ENCODE data around the gene NUFIP1.

Gene NUFIP1

DNA sequence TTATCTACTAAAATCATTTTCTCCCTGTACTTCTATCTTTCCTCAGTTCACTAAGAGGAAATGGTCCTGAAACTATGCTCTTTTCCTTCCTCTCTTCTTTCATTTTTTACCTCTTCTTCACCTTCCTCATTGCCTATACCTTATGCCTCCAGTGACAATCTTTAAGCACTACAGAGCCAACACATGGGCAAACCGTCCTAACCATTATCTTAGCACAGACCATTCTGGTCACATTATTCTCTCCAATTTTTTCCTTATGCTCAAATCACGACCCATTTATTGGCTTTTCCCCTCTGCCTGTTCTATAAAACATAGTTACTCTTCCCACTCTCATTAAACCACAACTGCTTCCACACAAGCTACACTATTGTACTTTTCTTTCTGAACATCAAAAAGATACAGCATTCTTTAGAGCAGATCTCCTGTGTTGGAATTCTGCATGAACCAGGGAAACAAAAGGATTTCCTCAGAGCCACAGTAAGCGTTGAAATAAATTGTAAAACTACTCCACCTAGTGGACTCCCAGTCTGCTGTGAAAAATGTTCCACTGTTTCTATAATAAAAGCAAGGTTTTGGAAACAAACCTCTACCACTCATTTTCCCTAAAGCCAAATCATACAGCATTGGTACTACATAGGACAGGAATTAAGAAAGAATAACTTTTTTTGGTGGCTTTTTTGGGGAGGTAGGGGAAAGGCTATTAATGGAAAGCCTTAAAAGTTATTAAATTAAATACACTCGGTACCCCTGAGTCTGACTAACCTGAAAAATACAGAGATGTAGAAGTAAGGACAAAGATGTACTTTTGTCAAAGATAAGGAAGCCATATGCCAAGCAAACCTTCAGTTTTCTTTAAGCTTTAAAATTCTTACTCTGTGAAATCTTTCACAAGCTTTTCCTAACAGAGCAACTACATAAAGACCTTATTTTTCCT lies 19.5 kb downstream of the NUFIP1 start:
- TF ChIP-seq, protein P1, sequence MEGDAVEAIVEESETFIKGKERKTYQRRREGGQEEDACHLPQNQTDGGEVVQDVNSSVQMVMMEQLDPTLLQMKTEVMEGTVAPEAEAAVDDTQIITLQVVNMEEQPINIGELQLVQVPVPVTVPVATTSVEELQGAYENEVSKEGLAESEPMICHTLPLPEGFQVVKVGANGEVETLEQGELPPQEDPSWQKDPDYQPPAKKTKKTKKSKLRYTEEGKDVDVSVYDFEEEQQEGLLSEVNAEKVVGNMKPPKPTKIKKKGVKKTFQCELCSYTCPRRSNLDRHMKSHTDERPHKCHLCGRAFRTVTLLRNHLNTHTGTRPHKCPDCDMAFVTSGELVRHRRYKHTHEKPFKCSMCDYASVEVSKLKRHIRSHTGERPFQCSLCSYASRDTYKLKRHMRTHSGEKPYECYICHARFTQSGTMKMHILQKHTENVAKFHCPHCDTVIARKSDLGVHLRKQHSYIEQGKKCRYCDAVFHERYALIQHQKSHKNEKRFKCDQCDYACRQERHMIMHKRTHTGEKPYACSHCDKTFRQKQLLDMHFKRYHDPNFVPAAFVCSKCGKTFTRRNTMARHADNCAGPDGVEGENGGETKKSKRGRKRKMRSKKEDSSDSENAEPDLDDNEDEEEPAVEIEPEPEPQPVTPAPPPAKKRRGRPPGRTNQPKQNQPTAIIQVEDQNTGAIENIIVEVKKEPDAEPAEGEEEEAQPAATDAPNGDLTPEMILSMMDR (IDR thresholded peaks at IDR 0.05; ENCODE audit: low read depth, low read length), result peak; percentile 60
- no peak overlapping the region for H3K4me3 ChIP-seq (replicated peaks in 1 of 2; ENCODE audit: low read depth in 2 of 2, low read length in 2 of 2)
- peak; percentile 77 to 82 for DNase-seq (ENCODE audit: low read depth in 2 of 2)

GRCh38 chr13:44968434-44968815 lies 20.8 kb downstream of the NUFIP1 start:
- TF ChIP-seq, protein P1 (IDR thresholded peaks at IDR 0.05; ENCODE audit: low read depth, low read length), result no peak
- H3K4me3 ChIP-seq (replicated peaks in 1 of 2; ENCODE audit: low read depth in 2 of 2, low read length in 2 of 2), result no peak overlapping the region
- DNase-seq (ENCODE audit: low read depth in 2 of 2), result no peak

- DNase-seq (ENCODE audit: low read depth in 2 of 2), result peak; percentile 57 to 69
- TF ChIP-seq, protein P1 (IDR thresholded peaks at IDR 0.05; ENCODE audit: low read depth, low read length), result peak; percentile 29
- H3K4me3 ChIP-seq (replicated peaks in 1 of 2; ENCODE audit: low read depth in 2 of 2, low read length in 2 of 2), result no peak overlapping the region
Measured at GRCh38 chr13:44967704-44968433, 21.4 kb downstream of the NUFIP1 start.

DNA sequence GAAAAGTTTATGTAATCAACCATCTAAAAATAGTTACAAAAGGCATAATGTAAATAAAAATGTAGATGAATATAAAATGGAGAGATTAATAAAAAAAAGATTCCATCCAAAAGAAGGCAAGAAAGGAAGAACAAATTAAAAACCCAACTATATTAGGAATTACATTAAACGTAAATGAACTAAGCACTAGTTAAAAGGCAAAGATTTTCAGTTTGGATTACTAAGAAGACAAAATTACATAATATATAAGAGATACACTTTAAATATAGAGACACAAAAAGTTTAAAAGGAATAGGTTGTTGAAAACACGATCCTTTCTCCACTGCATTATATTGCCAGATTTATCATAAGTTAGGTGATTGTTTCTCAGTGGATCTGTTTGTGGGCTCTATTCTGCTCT lies 27.3 kb downstream of the NUFIP1 start:
- DNase-seq (ENCODE audit: low read depth in 2 of 2), result no peak
- TF ChIP-seq, protein P1 (IDR thresholded peaks at IDR 0.05; ENCODE audit: low read depth, low read length), result no peak
- no peak overlapping the region for H3K4me3 ChIP-seq (replicated peaks in 1 of 2; ENCODE audit: low read depth in 2 of 2, low read length in 2 of 2)

- TF ChIP-seq, protein P1 (IDR thresholded peaks at IDR 0.05; ENCODE audit: low read depth, low read length), result no peak
- no peak overlapping the region for H3K4me3 ChIP-seq (replicated peaks in 1 of 2; ENCODE audit: low read depth in 2 of 2, low read length in 2 of 2)
- peak in 1 of 2 donors; percentile 52 for DNase-seq (ENCODE audit: low read depth in 2 of 2)
Measured at GRCh38 chr13:44955406-44955805, 33.9 kb downstream of the NUFIP1 start.

DNA sequence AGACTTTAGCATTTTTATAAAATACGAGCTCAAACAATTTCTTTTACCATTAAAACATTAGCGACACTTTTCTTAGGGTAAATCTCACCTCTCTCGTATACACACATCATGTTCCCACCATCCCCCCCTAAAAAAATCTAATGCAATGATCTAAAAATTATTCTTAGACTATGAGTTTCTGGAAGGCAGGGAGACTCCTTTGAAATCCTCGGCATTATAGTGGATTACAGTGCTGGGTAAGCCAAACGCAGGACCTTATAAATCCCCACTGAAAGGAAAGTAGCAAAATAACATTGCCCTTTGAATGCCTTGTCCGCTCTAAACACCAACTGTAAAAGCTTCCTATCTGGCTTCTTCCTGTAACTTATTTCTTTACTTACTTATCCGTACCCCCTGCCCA lies 35.0 kb downstream of the NUFIP1 start:
- no peak overlapping the region for H3K4me3 ChIP-seq (replicated peaks in 1 of 2; ENCODE audit: low read depth in 2 of 2, low read length in 2 of 2)
- TF ChIP-seq, protein P1 (IDR thresholded peaks at IDR 0.05; ENCODE audit: low read depth, low read length), result no peak
- no peak for DNase-seq (ENCODE audit: low read depth in 2 of 2)
